Eye (tissue), 1 donor: Measurements from ENCODE around the gene TSC22D4.
"Not testable (repeated sequence)": the region's sequence is repeated elsewhere in the genome, so short reads cannot be mapped to it uniquely, and the experiment has no call there.

Source experiments
- DNase-seq: peaks from one replicate; pipeline ENCODE4 v3.0.0-alpha.2; 2015

The TSC22D4 gene

GRCh38 chr7:100441641-100442535, 37.1 kb downstream of the TSC22D4 start:
- DNase-seq, result no peak

DNA sequence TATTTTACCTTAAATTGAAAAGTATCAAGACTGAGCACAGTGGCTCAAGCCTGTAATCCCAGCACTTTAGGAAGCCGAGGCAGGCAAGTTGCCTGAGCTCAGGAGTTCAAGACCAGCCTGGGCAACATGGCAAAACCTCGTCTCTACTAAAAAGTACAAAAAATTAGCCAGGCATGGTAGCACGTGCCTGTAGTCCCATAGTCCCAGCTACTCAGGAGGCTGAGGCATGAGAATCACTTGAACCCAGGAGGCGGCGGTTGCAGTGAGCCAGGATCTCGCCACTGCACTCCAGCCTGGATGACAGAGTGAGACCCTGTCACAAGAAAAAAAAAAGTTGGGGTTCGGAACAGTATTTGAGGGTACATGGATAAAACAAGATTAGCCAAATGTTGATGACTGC, 39.8 kb downstream of the TSC22D4 start:
- DNase-seq, result not testable (repeated sequence)

DNA sequence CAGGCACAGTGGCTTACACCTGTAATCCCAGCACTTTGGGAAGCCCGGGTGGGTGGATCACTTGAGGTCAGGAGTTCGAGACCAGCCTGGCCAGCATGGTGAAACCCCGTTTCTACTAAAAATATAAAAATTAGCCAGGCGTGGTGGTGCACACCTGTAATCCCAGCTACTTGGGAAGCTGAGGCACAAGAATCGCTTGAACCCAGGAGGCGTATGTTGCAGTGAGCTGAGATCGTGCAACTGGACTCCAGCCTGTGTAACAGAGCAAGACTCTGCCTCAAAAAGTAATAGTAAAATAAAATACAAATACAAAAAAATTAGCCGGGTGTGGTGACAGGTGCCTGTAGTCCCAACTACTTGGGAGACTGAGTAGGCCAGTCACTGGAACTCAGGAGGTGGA, 40.3 kb downstream of the TSC22D4 start:
- DNase-seq, result not testable (repeated sequence)

DNA sequence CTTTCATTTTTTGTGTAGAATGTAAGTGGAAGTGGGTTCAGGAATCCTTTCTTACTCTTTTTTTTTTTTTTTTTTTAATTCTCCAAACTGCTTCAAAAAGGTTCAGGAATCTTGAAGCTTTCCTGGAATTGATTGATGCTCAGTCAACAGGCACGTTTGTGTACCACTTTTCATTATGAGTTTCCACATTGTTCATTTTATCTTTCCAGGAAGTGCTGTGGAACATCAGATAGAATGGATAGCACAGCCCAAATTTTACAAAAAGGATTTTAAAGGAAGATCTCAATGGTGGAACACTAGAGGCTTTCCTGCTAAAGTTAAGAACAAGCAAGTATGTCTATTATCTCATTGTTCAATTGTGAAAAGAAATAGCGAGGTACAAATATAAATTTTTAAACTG, 40.8 kb downstream of the TSC22D4 start:
- DNase-seq, result no peak

DNA sequence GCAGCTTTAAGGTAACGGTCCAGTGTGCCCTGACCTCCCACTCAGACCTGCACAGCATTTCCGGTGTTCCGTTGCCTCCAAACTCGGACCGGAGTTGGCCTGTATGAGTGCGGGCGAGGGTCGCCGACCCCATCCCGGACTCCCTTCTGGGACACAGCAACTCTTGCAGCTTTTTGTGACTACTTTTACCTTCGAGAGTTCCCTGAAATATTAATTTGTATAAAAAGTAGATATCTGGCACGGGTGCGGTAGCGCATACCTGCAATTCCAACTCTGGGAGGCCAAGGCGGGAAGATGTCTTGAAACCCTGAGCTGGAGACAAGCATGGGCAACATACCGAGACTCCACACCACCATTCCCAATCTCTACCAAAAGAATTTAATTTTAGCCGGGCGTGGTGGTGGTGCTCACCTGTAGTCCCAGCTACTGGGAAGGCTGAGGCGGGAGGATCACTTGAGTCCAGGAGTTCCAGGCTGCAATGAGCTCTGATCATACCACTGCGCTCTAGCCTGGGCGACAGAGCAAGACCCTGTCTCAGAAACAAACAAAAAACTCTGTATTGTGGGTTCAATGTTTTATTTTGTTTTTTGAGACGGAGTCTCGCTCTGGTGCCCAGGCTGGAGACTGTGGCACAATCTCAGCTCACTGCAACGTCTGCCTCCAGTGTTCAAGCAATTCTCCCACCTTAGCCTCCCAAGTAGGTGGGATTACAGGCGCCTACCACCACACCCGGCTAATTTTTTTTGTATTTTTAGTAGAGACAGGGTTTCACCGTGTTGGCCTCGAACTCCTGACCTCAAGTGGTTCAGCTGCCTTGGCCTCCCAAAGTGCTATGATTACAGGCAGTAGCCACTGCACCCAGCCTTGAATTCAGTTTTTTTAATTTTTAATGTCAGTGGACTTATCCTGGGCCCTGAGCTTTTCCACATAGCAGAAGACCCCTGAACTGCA, 41.6 kb downstream of the TSC22D4 start:
- no peak for DNase-seq

- peak; percentile 59 for DNase-seq
These were observed 43.4 kb downstream of the TSC22D4 start for GRCh38 chr7:100435401-100436304.

GRCh38 chr7:100434297-100435144, 44.5 kb downstream of the TSC22D4 start:
- no peak for DNase-seq

GRCh38 chr7:100433592-100434296, 45.3 kb downstream of the TSC22D4 start:
- no peak for DNase-seq

DNA sequence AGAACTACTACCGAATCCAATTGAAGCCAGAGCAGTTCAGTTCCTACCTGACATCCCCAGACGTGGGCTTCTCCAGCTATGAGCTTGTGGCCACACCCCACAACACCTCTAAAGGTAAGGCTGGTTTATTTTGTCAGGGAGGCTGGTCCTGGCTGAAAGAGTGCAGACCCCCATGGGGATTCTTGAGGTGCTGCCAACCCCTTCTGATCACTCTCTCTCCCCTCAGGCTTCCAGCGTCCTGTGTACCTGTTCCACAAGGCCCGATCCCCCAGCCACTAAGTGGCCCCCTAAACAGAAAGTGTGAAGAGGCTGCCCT, 45.8 kb downstream of the TSC22D4 start:
- DNase-seq, result no peak

DNA sequence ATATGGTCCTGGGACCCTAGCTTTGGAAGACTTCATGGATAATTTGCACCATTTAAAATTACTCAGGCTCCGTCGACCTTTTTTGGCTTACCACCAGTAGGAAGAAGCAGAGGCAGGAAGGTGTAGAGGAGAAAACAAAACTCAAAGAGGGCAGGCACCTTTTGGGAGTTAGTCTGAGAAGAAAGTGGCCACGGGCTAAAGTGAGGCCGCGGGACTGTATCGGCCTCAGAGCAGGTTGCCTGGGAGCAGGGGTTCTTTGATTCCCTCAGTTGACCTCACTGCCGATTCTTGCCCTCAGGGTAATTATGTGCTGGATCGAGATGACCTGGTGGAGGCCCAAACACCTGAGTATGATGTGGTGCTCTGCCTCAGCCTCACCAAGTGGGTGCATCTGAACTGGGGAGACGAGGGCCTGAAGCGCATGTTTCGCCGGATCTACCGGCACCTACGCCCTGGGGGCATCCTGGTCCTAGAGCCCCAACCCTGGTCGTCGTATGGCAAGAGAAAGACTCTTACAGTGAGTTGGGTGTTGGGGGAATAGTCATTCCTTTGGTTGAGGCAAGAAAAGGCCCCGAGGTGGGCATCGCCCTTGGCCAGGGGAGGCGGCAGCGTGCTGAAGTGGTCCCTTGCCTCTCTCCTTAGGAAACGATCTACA, 46.3 kb downstream of the TSC22D4 start:
- DNase-seq, result no peak

DNA sequence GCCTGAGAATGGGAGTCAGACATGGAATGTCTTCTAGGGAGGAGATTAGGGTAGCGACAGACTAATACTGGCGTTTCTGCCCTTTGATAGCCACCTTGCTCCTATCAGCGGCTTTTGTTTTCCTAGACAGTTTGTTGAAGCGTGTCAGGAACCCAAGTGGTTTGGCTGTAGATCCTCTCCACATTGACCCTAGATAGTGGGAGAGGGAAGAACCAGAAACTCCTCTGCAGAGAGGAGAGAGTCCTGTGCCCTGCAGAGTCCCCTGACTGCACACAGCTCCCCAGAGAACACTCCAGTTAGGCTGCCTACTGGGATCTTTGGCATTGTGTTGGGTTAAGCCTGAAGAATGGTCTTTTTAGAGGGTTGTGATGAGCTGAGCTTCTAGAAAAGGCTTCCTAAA, 47.0 kb downstream of the TSC22D4 start:
- DNase-seq, result no peak

- no peak for DNase-seq
These were observed 47.7 kb downstream of the TSC22D4 start for GRCh38 chr7:100431286-100431735.

DNA sequence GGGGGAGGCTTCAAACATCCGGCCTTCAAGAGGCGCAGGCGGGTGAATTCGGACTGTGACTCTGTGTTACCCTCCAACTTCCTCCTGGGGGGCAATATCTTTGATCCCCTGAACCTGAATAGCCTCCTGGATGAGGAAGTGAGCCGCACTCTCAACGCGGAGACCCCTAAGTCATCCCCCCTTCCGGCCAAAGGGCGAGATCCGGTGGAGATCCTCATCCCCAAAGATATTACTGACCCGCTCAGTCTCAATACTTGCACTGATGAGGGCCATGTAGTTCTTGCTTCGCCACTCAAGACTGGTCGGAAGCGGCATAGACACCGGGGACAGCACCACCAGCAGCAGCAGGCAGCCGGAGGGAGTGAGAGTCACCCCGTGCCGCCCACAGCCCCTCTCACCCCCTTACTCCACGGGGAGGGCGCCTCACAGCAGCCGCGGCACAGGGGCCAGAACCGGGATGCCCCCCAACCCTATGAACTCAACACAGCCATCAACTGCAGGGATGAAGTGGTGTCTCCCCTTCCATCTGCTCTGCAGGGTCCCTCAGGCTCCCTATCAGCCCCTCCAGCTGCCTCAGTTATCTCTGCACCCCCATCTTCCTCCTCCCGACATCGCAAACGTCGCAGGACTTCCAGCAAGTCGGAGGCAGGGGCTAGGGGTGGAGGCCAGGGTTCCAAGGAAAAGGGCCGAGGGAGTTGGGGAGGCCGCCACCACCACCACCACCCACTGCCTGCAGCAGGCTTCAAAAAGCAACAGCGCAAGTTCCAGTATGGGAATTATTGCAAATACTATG, 48.3 kb downstream of the TSC22D4 start:
- no peak for DNase-seq

DNA sequence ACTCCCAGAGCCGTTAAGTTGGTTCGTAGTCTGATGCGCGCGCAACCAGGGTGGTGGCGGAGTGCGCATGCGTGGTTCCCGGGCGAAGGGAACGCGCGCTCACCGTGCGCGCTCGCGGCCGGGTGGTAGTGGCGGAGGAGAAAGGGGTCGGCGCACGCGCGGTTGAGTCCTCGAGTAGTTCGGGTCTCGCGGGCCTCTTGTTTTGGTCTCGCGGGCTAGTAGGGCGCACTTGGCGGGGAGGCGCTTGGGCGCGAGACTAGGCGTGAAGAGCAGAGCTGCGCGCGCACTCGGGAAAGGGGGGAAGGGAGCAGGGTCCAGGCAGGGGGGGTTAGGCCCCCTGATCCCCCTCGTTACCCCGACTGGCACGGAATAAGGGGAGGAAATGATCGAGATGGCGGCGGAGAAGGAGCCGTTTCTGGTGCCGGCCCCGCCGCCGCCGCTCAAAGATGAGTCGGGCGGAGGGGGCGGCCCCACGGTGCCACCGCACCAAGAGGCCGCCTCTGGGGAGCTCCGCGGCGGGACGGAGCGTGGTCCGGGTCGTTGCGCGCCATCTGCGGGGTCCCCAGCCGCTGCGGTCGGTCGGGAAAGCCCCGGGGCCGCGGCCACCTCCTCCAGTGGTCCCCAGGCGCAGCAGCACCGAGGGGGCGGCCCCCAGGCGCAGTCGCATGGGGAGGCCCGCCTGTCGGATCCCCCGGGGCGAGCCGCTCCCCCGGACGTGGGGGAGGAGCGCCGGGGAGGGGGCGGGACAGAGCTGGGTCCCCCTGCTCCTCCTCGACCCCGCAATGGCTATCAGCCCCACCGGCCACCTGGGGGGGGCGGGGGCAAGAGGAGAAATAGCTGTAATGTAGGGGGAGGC, 49.1 kb downstream of the TSC22D4 start, which contains the start of gene MEPCE:
TSS of gene MEPCE (plus strand) at position 195 of the 856 bp plus-strand sequence. CDS start at position 383, 188 bp downstream.
- DNase-seq, result peak; percentile 99

DNA sequence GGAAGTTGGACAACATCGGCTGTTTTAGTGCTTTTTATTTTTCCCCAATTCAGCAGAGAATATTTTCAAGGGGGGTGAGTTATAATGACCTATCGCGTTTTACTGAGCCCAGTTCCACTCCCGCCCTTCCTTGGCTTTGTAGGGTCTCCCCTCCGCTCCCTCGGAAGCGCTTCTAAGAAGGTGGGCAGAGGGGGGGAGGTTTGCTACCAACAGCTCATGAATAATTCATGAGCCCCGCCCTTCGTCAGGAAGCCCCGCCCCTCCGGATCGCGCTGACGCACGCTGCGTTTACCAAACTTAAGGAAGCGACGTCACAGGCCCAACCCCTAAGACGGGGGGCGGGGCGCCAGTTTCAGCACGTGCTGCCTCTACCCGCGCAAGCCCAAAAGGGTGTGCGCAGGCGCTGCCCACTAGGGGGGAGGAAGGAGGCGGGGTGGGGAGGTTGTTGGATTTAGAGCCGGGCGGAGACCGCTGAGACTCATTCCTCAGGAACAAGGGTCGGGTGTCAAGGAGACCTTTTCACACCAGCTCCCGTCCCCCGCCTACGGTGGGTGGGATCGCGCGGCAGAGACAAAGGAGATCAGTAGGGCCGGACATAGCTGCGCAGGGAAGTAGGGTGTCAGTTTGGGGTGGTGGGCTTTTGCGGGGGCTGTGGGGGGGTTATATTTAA, 49.9 kb downstream of the TSC22D4 start:
- DNase-seq, result peak; percentile 100

DNA sequence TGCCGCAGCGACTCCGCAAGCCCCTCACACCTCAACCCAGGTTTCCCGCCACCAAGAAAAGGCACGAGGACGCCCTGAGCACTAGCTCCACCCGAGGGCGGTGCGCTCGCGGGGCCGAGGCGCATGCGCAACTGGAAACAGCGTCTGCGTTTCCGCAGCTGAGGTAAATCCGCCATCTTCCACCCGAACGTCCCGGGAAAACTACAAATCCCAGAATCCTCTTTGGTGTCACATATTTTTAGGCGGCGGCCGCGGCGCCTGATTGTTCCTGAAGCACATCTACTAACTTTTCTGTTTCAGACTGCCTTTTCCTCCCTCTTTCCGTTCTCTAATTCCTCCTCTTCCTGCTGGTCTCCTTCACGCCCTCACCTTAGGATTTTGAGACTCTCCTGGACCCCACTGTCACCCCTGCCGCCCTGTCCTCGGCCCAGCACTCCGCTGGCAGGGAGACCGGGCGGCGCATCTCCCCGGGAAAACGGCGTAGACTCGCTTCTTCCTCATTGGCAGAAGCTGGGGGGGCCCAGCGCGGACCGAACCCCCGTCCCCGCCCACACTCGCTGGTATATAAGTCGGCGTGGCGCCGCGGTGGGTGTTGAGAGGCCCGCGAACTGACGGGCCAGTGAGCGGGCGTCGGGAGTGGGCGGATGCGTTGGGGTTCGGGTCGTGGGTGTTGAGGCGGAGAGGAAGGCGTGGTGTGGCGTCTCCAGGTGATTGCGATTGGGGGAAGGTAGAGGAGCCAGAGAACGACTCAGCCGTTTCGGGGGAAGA, 50.6 kb downstream of the TSC22D4 start, which contains the start of gene ZCWPW1:
TSS of gene ZCWPW1 (minus strand) at position 505 of the 768 bp plus-strand sequence. CDS start 8,054 bp downstream, outside the sequence.
- peak; percentile 99 for DNase-seq

DNA sequence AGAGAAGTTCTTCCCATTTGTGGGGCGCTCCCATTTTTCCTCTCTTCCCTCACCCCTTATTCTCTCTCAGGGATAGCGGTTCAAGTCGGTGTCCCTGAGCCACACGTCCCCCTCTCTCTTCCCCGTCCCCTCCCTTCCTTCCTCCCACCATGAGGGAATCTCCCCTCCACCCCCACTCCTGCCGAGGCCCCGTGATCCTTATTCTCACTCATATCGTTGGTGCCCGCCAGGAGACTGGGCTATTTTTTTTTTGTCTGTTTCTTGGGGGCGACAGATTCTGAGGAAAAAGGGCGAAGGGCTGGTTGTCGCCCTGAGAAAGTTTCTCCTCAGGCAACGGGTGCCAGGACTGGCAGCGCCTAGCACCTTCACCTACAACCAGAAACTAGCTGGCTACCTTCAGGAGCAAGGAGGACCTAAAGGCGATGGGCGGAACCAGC, 51.2 kb downstream of the TSC22D4 start:
- no peak for DNase-seq
